Stimulated activated naive CD8-positive, alpha-beta T cell treated with anti-CD3 and anti-CD28 coated beads, Interleukin-15, Interleukin-2, amounts not matched to agents 100 U/mL and 50 U/mL, for 24 hours (primary cell): ENCODE results near the gene PAEP.
A peak's percentile ranks its signal among the peaks of the same experiment; 100 is the strongest.

Experiments used
- ATAC-seq: fragments of 150-1000 bp; cut with Tn5 transposase; one replicate; pipeline ENCODE4 v1.10.0; 2021
- DNase-seq: peaks from one replicate; pipeline ENCODE4 v3.0.0; 2021

PAEP gene

DNA sequence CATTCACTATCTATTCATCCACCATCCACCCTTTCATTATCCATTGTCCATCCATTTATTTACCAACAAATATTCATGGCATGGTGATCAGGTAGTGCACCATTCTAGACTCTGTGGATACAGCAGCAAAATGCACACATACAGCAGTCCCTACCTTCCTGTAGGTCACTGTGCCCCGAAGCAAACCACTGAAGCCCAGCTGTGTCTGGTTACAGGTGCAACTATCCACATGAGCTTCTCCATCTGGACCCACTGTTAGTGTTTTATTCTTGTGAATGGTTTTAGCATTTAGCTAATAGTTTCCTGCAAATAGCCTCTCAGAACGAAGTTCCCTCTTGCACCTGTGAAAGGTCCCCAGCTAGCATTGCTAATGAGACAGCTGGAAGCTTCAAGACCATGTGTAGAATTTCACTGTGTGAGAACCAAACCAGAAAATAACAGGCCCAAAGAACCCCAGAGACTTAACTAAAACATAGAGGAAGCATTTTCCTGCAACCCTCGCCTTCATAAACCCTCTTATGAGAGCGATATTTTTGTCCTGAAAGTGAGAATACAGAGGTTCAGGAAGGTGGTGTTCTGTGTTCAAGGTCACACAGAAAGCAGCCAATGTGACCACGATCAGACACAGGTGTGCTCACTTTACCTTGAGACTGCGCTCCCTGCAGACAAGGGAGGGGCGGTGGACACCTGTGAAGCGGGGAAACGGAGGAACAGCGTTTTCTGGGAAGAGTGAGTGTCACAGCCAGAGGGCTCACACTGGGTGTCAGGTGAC lies 18.5 kb downstream of the PAEP start:
- DNase-seq, result no peak

DNA sequence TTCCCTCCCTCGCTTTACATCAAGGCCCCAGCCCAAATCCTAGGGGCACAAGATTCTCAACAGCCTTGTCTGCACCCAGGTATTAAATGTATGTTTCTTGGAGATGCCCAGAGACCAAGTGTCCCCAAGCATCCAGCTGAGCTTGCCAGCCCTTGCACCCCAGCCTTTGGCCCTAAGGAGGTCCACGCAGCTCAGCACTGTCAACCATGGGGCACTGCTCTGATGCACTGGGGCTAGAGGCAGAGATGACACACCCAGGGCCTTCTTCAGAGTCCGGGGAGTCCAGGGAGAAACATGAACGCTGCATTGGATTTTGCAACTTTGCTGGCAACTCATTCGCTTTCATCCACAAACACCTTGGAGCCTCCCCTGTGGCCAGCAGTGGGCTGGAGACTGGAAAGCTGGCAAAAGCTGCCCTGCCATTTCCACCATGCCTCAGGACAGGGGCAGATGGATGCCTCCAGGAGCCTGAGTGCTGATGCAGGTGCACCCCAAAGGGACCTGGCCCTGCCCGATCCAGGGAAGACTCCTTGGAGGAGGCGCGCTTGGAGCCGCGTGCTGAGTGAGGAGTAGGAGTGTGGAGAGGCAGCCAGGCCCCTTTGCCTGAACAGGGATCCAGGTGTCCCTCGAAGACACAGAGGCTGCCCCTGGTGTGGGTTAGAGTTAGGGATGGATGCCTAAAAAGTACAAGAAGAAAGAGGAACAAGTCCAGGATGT lies 19.3 kb downstream of the PAEP start:
- DNase-seq, result no peak
- ATAC-seq, result no peak

More for the DNA sequence above, 18.5 kb downstream of the PAEP start:
- no peak for ATAC-seq

DNA sequence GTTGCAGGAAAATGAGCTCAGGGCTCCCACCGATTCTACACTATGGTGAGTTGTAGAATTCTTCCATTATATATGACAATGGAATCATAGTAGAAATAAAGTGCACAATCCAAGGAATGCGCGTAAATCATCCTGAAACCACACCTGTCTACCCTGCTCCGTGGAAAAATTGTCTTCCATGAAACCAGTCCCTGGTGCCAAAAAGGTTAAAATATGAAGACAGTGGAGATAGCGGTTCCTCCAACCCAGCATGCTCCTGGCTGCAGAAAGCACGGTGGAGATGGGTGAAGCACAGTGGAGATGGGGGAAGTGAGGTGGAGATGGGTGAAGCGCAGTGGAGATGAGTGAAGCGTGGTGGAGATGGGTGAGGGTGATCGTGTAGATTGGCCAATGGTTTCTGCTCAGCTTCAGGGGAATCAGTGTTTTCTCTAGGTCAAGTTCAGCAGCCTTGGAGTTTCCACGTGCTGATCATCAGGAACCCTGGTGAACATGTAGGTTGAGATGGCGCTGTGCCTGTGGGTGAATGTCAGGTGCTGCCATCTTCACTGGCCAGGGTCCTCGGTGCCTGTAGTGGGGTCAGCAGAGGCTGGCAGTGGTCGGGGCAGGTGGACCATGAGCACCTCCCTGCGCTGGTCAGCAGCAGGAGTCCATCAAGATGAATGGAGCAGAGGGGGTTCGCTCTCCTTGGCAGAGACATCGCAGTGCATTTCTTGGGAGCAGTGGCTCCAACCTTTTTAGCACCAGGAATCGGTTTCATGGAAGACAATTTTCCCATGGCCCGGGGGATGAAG lies 20.3 kb downstream of the PAEP start:
- DNase-seq, result no peak
- ATAC-seq, result no peak

DNA sequence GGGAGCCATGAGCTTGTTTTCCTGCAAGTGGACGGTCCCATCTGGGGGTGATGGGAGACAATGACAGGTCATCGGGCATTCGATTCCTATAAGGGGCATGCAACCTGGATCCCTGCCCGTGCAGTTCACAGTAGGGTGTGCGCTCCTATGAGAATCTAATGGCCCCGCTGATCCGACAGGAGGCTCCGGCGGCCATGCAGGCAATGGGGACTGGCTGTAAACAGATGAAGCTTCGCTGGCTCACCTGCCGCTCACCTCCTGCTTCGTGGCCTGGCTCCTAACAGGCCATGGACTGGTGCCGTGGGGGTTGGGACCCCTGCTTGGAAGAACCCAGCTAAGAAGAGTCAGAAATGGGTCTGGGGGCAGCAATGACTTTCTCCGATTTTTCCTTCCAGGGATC lies 21.0 kb downstream of the PAEP start:
- DNase-seq (no peak), ATAC-seq (no peak)

DNA sequence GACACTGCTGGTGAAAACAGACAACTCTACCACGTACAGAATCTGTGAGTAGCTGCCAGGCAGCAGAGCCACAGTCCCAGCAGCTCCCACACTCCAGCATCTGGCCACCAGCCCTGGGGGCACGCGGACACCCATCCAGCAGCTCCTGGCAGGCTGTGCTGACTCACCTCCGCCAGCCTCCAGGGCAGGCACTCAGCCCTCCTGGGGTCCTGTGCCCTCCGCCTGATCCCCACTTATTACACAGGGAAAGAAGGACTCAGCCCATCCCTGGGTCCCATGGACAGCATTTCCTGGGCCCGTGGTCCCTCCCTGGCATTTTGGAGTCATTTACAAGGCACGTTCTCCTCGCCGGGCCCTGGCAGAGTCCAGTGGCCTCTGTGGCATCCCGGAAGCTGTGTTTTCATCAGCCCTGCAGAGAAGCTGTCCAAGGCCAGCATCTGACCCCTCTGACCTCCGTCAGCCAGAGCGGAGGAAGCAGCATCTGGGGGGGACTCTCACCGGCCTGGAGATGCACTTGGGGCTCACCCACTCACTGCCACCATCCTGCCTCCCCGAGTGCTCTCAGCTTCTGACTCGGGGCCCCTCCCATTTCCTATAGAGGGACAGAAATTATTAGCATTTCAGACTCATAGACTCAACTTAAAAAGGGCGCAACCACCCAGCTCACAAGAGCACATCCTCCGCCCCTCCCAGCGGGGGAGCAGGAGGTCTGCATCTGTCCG lies 21.6 kb downstream of the PAEP start:
- DNase-seq, result no peak
- peak; percentile 8 for ATAC-seq

DNA sequence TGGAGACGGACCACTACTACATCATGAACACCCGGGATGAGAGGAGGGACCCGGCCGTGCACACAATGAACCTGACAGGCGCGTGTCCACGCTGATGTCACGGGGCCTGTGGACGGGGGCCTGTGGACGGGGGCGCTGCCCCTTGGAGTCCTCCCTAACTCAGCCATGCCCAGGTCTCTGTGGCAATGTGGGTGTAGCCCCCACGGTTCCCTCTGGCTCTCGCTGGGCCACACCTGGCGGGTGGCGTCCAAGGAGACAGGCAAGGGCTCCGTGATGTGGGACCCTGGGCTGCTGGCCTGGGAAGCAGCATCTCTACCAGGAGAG lies 22.1 kb downstream of the PAEP start:
- ATAC-seq (peak; percentile 24), DNase-seq (no peak)

DNA sequence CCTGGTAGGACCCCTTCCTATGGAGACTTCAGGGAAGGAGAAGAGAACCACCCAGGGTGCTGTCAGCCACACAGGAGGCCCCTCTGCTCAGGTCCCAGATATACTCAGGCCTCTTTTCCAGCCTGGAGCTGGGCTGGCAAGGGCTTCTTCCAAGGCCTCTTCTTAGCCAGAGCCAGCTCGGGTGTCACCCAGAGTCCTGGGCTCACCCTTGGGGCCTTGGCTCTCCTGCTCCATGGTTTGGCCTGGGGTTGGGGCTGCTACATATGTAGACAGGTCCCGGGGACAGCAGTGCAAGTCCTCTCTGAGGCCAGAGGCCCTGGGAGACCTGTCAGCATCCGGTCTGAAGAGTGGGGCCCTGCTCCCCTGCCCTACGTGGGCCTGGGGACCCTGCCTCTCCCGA lies 22.8 kb downstream of the PAEP start:
- ATAC-seq, result no peak
- DNase-seq, result no peak

DNA sequence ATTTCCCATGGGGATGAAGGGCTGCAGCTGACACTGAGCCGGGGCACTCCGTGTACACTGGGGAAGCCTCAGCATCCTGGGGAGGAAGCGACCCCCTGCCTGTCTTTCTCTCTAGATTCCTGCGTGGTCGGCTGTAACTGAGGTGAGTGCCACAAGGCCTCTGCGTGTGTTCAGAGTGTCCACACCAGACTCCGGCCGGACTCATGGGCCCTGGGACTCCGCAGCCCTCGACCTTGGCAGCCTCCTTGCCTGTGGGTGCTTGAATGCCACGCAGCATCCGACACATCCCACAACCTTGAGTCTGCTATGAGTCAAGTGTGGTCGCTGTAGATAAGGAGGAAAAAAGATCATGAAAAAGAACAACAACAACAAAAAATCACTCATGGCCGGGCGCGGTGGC lies 23.4 kb downstream of the PAEP start:
- DNase-seq (no peak), ATAC-seq (no peak)

DNA sequence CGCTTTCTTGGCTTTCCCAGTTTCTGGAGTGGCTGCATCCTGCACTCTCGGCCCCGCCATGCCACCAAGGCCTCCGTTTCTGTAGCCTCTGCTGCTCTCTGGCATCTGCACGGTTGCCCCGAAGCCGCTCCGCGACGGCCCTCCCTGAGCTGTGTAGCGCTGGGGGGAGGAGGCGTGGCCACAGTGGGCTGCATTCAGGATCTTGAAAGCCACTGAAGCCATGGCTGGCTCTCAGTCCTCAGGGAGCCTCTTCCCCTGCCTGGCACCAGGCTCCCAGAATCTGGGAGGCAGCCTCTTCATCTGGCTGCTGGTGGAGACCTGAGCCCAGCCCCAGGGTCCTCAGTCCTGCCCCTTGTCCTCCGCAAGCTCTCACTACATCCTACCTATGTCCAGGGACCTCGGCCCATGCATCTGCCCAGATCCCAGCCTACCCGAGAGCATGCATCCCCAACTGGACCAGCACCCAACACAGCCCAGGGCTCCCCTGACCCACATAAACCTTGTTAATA lies 25.1 kb downstream of the PAEP start:
- ATAC-seq (no peak), DNase-seq (no peak)

DNA sequence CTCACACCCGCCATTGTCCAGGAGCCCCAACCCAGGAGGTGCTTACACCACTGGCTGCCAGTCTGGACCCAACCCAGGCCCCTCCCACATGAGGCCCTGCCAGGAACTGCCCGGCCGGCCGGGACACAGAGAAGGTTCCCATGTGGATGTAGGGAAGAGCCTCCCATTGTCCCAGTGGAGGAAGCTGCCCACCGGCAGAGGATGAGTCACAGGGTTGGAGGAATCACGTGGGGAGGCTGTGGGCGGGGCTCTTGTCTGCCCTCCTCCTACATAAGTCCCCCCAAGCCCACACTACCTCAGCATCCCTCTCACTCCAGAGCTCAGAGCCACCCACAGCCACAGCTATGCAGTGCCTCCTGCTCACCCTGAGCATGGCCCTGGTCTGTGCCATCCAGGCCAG lies 26.1 kb downstream of the PAEP start:
- ATAC-seq (no peak), DNase-seq (no peak)

DNA sequence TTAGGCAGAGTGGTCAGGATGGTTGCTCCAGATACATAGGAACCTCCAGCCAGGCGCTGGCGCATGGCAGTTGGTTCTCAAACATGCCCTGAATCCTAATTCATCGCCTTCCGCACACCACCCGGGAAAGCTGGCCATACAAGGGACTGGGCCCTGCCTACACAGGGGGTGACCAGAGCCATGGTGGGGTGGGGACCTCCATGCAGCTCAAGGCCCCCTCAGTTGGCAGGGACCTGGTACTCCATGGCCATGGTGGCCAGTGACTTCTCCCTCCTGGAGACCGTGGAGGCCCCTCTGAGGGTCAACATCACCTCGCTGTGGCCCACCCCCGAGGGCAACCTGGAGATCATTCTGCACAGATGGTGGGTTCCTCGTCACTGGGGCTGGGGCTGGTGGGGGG lies 26.8 kb downstream of the PAEP start:
- ATAC-seq (no peak), DNase-seq (no peak)

DNA sequence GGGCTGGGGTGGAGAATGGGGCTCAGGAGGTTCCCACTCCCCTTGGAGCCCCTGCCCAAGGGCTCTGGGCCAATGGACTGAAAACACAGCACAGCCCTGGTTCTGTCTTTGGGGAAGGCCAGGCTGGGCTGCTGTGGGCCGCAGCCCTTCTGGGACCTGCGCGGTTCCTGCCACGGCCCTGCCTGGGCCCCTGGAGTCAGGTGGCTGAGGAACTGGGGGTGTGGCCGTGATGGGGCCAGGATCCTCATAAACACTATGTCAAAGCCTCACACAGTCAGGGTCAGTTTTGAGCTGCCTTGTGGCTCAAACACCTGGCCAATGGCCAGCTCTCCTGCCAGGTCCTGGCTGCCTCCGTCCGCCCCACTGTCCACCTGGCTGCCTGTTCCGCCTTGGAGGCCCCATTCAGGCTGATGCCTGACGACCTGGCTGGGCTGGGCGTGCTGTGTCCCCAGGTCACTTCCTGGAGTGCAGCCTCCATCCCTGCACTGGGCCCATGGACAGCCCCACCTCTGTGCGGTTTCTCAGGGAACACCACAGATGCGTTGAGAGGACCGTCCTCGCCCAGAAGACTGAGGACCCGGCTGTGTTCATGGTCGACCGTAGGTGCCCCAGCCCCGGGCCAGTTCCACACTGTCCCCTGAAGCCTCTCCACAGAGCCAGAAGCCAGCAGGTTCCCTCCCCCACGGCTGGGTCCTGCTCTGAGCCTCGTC lies 27.5 kb downstream of the PAEP start:
- DNase-seq, result no peak
- no peak for ATAC-seq

DNA sequence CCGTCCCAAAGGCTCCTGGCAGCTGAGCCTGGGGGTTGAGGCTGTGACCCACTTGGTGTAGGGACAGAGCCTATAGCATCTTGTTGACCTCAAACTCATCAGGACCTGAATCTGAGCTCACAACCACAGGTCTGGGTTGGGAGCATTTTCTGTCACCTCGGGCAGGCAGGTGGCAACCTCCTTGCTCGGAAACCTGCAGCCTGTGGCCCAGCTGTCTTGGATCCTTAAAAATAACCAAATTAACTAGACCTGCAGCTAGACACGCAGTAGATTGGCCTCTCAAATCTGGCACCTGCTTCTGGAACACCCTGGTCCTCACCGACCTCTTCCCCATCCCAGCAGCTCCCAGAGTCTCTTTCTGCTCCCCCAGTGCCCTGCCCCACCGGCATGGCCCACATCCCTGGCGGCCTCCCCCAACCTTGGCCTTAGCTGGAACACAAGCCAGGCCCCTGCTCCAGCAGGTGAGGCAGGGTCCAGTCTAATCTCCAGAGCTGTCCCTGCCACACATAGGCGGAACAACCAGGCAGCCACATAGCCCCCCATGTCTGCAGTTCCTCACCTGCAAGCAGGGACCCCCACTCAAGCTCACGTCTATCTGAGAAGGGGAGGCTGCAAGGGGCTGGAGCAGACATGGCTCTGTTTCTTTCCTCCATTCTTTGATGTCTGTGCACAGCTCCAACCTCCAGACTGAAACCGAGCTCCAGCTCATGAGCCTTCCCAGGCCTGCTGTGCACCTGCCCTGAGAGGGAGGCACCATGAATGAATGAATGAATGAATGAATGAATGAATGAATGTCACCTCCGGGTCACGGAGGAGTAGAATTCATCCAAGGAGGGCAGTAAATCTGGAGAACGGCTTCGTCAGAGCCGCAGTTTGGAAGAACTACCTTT lies 28.3 kb downstream of the PAEP start:
- no peak for ATAC-seq
- no peak for DNase-seq

DNA sequence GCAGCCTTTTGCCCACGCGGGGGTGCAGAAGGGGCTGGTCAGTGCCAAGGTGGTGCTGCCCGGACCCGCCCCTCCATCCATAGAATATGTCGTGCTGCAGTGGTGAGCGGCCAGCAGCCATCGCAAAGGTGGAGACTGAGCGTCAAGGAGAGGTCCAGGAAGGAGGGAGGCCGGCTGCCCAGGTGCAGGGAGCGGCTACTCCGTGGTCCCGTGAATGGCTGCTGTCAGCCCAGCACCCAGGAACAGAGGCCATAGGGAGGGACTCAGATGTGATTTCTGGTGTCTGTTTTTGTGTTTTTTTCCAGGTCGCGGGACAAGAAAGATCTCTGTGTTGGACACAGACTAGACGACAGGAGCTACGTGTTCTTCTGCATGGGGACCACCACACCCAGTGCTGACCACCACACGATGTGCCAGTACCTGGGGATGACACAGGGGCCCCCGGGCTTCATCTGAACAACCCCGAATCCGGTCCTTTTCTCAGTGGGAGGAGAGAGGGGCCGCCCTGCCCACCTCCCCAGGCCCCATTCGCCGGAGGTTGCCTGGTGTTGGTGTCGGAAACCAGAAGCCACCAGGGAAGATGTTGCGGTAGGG lies 29.0 kb downstream of the PAEP start:
- DNase-seq, result no peak
- ATAC-seq, result no peak

DNA sequence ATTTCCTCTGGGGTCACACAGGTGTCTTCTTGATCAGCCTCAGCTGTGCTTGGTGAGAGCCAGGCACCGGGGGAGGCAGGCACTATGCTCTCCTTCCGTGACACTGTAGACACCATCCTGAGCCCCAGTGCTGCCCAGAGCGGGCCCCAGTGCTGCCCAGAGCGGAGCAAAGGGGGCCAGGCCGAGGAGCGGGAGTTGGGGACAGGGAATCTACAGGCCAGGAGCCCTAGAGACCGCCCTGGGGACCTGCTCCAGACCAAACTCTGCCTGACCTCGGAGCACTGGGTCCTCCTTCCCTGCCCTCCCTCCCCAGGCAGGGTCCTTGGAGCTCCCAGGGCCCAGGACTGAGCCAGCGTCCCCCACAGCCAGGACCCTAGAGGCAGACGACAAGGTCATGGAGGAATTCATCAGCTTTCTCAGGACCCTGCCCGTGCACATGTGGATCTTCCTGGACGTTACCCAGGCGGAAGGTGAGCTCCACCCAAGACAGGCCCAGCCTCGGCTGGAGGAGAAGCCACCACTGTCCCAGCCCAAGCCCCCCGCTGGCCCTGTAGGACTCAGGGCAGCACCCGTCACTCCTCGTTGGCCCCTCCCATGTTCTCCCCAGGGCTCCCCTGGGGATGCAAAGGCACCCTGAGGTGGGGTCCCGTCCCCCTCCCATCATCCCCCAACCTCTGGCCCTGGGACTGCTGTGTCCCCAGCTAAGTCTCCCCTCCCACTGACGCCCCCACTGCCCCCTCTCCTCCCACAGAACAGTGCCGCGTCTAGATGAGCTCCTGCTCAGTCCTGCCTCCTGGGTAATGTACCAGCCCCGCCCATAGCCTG lies 30.2 kb downstream of the PAEP start:
- DNase-seq, result no peak
- no peak for ATAC-seq

DNA sequence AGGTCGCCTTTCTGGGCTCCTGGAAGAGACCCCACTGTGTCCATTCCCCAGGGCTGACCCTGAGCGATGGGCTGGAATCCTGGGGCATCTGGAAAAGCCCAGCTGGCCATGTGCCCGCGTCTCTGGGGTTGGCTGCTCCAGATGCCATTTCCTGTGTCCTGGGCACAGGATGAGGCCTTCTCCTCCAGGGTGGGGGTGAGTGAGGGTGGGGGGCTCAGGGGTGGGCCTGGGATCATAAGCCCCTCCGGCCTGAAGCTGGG lies 30.7 kb downstream of the PAEP start:
- no peak for ATAC-seq
- no peak for DNase-seq

DNA sequence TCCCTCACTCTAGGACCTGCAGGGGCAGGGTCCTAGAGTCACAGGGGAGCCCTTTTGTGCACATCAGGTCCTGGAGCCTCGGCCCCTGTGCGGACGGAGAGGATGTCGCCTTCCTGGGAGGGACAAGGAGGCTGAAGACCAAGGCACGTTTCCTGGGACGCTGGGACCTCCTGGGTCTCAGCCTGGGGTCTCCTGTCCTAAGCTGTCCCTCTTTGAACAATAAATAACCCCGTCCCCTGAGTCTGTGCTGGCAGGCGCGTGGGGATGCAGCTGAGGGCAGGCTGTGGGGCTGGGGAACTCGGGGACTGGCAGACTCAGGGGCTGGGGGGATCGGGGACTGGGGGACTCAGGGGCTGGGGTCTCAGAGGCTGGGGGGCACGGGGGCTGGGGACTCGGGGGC lies 31.1 kb downstream of the PAEP start:
- DNase-seq (no peak), ATAC-seq (no peak)

DNA sequence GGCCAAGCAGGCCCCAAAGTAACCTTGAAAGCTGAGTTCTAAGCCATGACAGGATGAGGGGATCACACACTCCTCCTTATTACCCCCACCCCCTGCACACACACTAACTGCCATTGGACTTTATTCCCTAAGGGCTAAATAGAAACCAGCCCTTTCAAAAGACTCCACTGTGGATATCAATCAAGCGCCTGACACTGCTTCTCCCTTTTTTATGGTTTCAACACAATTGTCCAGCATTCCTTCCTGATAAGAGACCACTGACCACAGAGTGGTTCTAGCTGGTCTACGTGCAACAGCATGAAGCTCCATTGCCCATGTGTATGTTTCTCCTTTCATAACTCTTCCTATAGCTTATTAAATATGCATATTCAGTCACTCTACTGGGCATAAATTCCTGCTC lies 34.7 kb downstream of the PAEP start:
- DNase-seq, result no peak
- no peak for ATAC-seq

DNA sequence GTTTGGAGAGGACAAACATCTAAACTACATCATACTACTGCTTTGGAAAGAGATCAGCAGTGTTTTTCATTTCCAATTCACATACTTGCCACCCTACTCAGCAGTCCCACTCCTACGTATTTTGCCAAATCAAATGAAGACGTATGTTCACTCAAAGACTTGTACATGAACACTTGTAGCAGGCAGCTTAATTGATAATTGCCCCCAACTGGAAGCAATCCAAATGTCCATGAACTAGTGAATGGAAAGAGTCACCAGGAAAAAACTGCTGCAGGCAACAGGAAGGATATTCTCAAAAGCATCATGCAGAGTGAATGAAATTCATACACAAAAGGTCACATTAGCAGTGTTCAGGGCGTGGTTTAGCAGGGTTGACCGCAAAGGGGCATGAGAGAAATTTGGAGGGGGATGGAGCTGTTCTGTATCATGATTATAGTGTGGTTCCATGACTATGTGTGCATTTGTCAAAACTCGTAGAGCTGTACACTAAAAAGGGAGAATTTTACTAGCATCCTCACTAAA lies 38.8 kb downstream of the PAEP start:
- no peak for DNase-seq
- ATAC-seq, result no peak

DNA sequence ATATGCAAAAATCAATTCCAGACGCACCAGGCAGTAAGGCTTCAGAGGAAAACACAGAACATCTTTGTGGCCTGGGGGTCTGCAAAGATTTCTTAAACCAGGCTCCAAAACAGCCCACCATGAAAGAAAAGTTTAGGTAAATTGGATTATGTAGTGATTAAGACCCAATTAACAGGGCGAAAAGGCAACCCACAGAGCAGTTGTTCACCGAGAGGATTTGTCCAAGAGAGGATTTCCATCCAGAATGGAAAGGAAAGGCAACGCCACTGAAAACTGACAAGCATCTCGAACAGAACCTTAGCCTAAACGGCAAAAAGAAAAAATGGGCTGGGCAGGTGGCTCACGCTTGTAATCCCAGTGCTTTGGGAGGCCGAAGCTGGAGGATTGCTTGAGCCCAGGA lies 40.4 kb downstream of the PAEP start:
- no peak for ATAC-seq

More for the DNA sequence above, 40.4 kb downstream of the PAEP start:
- DNase-seq, result no peak
